SK-N-SH (cell line): ENCODE results near the gene BAK1. TPM values are rescaled to one million over a fixed set of nuclear protein-coding genes. Genes with fewer than 3 reads are reported as not detected.
"Not testable (repeated sequence)": the region's sequence is repeated elsewhere in the genome, so short reads cannot be mapped to it uniquely, and the experiment has no call there.

Experiments used
- CTCF ChIA-PET: fragments of 300-600, 350-600 bp; formaldehyde crosslinking; extraction: SDS; loops from one replicate; lab custom pipeline; 2021; lab: Yijun Ruan, JAX
- POLR2A ChIA-PET: fragments of 350-600 bp; sonication (Branson Sonifier 250); formaldehyde crosslinking; extraction: SDS; loops from one replicate; lab custom pipeline; 2020; ENCODE audit warnings: antibody characterized with exemption, inconsistent platforms; lab: Yijun Ruan, JAX
- DNase-seq: peaks from one replicate; pipeline ENCODE4 v3.0.0; 2012
- H2AFZ ChIP-seq: fragments of 200-600 bp; sonication (generic); 2 replicates; pipeline ENCODE4 v1.8.1; 2016; ENCODE audit warnings: antibody characterized with exemption, mild to moderate bottlenecking, low read depth
- H3F3A ChIP-seq: fragments of 200-600 bp; sonication (generic); replicated peaks from 2 replicates; pipeline ENCODE3; 2016; ENCODE audit warnings: antibody characterized with exemption, mild to moderate bottlenecking; ENCODE audit not compliant: insufficient read depth
- H3K27ac ChIP-seq, 2 experiments: fragments of 200-500 bp in 1 of 2; fragments of 200-600 bp in 1 of 2; sonication (Bioruptor generic) in 1 of 2; sonication (generic), shearing (Covaris generic) in 1 of 2; 2 replicates each; pipeline versions ENCODE4 v1.5.1 to v1.6.1; 2014 to 2016; ENCODE audit warnings: low read depth in 2 of 2, inconsistent platforms in 1 of 2, low read length in 1 of 2, mild to moderate bottlenecking in 1 of 2, mixed read lengths in 1 of 2
- H3K27me3 ChIP-seq: fragments of 200-600 bp; sonication (generic), shearing (Covaris generic); 2 replicates; pipeline ENCODE4 v1.6.1; 2016; ENCODE audit warnings: mixed run types; ENCODE audit not compliant: insufficient read depth
- H3K36me3 ChIP-seq, 2 experiments: fragments of 200-500 bp in 1 of 2; fragments of 200-600 bp in 1 of 2; sonication (Bioruptor generic) in 1 of 2; sonication (generic) in 1 of 2; replicated peaks in 1 of 2; 2 replicates each; pipeline versions ENCODE3 to v1.5.1; 2014 to 2016; ENCODE audit warnings: low read length in 1 of 2, mild to moderate bottlenecking in 1 of 2; ENCODE audit not compliant: insufficient read depth in 2 of 2, control insufficient read depth in 1 of 2
- H3K4me1 ChIP-seq, 2 experiments: fragments of 200-500 bp in 1 of 2; fragments of 200-600 bp in 1 of 2; sonication (Bioruptor generic) in 1 of 2; sonication (generic), shearing (Covaris generic) in 1 of 2; 2 replicates each; pipeline versions ENCODE4 v1.5.1 to v1.6.1; 2014 to 2016; ENCODE audit warnings: low read depth in 1 of 2, low read length in 1 of 2, mixed run types in 1 of 2; ENCODE audit not compliant: insufficient read depth in 2 of 2, control insufficient read depth in 1 of 2
- H3K4me2 ChIP-seq: fragments of 200-600 bp; sonication (generic), shearing (Covaris generic); 2 replicates; pipeline ENCODE4 v1.6.1; 2017; ENCODE audit warnings: mixed run types
- H3K4me3 ChIP-seq, 2 experiments: fragments of 200-500 bp in 1 of 2; fragments of 200-600 bp in 1 of 2; sonication (Bioruptor generic) in 1 of 2; sonication (generic), shearing (Covaris generic) in 1 of 2; 2 replicates each; pipeline versions ENCODE4 v1.5.1 to v1.8.1; 2014 to 2016; ENCODE audit warnings: low read depth in 2 of 2, inconsistent platforms in 1 of 2, low read length in 1 of 2, mild to moderate bottlenecking in 1 of 2, mixed read lengths in 1 of 2, moderate library complexity in 1 of 2
- H3K79me2 ChIP-seq: fragments of 200-600 bp; sonication (generic); 2 replicates; pipeline ENCODE4 v1.8.1; 2017; ENCODE audit warnings: mild to moderate bottlenecking; ENCODE audit not compliant: insufficient read depth
- H3K9ac ChIP-seq: fragments of 200-600 bp; sonication (generic); 2 replicates; pipeline ENCODE4 v1.6.1; 2017; ENCODE audit warnings: mixed run types
- H3K9me2 ChIP-seq: fragments of 200-600 bp; sonication (generic); 2 replicates; pipeline ENCODE4 v1.6.1; 2017; ENCODE audit warnings: mixed run types
- H3K9me3 ChIP-seq: fragments of 200-600 bp; sonication (generic); 2 replicates; pipeline ENCODE4 v1.6.1; 2017; ENCODE audit warnings: mixed run types, mild to moderate bottlenecking, moderate library complexity
- H4K20me1 ChIP-seq: fragments of 200-600 bp; sonication (generic); 2 replicates; pipeline ENCODE4 v1.6.1; 2017; ENCODE audit warnings: mild to moderate bottlenecking, mixed run types; ENCODE audit not compliant: insufficient read depth
- ELF1 ChIP-seq: IDR thresholded peaks from 2 replicates; pipeline ENCODE4 v1.4.0; 2012
- EP300 ChIP-seq, 2 experiments: IDR thresholded peaks; 2 replicates each; pipeline versions ENCODE4 v1.4.0 to v1.6.1; 2012; ENCODE audit warnings: borderline replicate concordance in 1 of 2, low read depth in 1 of 2, low read length in 1 of 2
- FOXM1 ChIP-seq: IDR thresholded peaks from 2 replicates; pipeline ENCODE4 v1.4.0; 2012; ENCODE audit warnings: low read depth, mild to moderate bottlenecking
- GABPA ChIP-seq: IDR thresholded peaks from 2 replicates; pipeline ENCODE4 v1.4.0; 2012; ENCODE audit warnings: low read depth, mild to moderate bottlenecking
- GATA2 ChIP-seq: sonication (generic); formaldehyde crosslinking; IDR thresholded peaks from 2 replicates; pipeline ENCODE4 v1.5.0; 2020; ENCODE audit warnings: mild to moderate bottlenecking, missing genetic modification reagents
- MEF2A ChIP-seq: IDR thresholded peaks from 2 replicates; pipeline ENCODE4 v1.4.0; 2012; ENCODE audit warnings: low read depth, borderline replicate concordance
- NFIC ChIP-seq: IDR thresholded peaks from 2 replicates; pipeline ENCODE4 v1.4.0; 2012; ENCODE audit warnings: borderline replicate concordance
- POLR2AphosphoS5 ChIP-seq: IDR thresholded peaks from 2 replicates; pipeline ENCODE4 v1.6.1; 2012; ENCODE audit warnings: low read depth, low read length
- RAD21 ChIP-seq: IDR thresholded peaks from 2 replicates; pipeline ENCODE4 v1.6.1; 2012; ENCODE audit warnings: mild to moderate bottlenecking, low read length
- RXRA ChIP-seq: IDR thresholded peaks from 2 replicates; pipeline ENCODE4 v1.4.0; 2012; ENCODE audit warnings: low read depth, mild to moderate bottlenecking, borderline replicate concordance
- TCF12 ChIP-seq: IDR thresholded peaks from 2 replicates; pipeline ENCODE4 v1.4.0; 2012
- YY1 ChIP-seq: IDR thresholded peaks from 2 replicates; pipeline ENCODE4 v1.4.0; 2012; ENCODE audit warnings: low read depth, mild to moderate bottlenecking
- WGBS: methylation state at CpG from one replicate; pipeline ENCODE4 v1.1.6; 2017; ENCODE audit warnings: low lambda C conversion rate; 5-methylcytosine and 5-hydroxymethylcytosine counted together
- polyA plus RNA-seq, 3 experiments: library from polyadenylated mRNA; depleted of rRNA; stranded (reverse); fragments of >200 nt; gene quantifications; 2 replicates each; pipeline ENCODE4 v1.2.3, GENCODE V29; 2012
- TF ChIP-seq, protein P1 (sequence below): fragments of 200-600 bp; sonication (generic); IDR thresholded peaks from 2 replicates; pipeline ENCODE4 v1.6.1; 2017; ENCODE audit warnings: antibody characterized with exemption, mild to moderate bottlenecking, moderate library complexity
- TF ChIP-seq, protein P2 (sequence below): fragments of 150-350 bp; IDR thresholded peaks from 2 replicates; pipeline ENCODE4 v1.6.1; 2017; ENCODE audit warnings: antibody characterized with exemption, low read length, low read depth, borderline replicate concordance
- TF ChIP-seq, protein P3 (sequence below): fragments of 150-350 bp; IDR thresholded peaks from 2 replicates; pipeline ENCODE4 v1.6.1; 2016; ENCODE audit warnings: mild to moderate bottlenecking, low read depth, low read length
- TF ChIP-seq, protein P4 (sequence below): IDR thresholded peaks from 2 replicates; pipeline ENCODE4; 2012

Gene BAK1
- polyA plus RNA-seq, 1 of the 3 experiments (the other 2 are of a cell fraction): 15.4 TPM

DNA sequence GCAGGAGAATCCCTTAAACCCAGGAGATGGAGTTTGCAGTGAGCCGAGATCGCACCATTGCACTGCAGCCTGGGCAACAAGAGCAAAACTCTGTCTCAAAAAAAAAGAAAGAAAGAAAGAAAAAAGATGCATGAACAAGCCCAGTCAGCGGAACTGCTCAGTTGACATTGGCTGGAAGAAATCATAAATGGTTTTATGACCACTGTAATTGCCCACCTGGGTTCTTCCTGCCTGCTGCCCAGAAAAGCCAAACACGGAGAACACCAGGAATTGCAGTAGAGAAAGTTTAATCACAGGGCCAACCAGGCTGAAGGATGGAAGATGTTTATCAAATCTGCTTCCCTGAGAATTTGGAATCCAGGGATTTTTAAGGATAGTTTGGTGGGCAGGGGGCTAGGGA, 22.7 kb downstream of the BAK1 start (continued):
- TF ChIP-seq GABPA: no peak

DNA sequence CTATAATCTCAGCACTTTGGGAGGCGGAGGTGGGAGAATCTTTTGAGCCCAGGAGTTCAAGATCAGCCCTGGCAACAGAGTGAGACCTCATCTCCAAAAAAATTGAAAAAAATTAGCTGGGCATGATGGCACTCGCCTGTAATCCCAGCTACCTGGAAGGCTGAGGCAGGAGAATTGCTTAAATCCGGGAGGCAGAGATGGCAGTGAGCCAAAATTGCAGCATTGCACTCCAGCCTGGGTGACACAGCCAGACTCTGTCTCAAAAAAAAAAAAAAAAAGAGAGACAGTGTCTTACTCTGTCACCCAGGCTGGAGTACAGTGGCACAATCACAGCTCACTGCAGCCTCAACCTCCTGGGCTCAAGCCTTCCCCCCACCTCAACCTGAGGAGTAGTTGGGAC, 27.2 kb downstream of the BAK1 start:
- H3K36me3 ChIP-seq, DNase-seq, POLR2A ChIA-PET, H3K27me3 ChIP-seq, H3K9me2 ChIP-seq, H3K4me2 ChIP-seq, H3K9me3 ChIP-seq, H3K4me3 ChIP-seq, H4K20me1 ChIP-seq, H3K4me1 ChIP-seq, H3K27ac ChIP-seq, H3K79me2 ChIP-seq, H2AFZ ChIP-seq, H3F3A ChIP-seq, H3K9ac ChIP-seq: not testable (repeated sequence)
- CTCF ChIA-PET: interaction anchor here (0.9 to 1.0 kb wide), 2 partner anchors 150 to 191 kb away, joined by 3 read pairs; no protein-coding TSS in a partner anchor
- WGBS: 44% methylated on average over 3 of the region's 3 CpGs

DNA sequence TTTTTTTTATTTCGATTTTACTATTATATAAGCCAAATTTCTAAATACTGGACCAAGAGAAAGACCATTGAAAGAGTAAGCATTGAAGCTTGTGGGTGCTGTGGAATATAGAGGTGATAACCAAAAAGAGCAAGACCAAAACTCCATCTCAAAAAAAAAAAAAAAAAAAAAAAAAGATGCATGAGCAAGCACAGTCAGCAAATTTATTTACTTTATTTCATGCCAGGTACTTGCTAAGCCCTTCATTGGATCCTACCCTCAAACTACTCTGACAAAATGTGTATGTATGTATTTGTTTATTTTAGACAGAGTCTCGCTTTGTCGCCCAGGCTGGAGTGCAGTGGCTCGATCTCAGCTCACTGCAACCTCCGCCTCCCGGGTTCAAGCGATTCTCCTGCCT, 27.8 kb downstream of the BAK1 start:
- no peaks in the 10 kb centered on the region for H4K20me1 ChIP-seq
- H2AFZ ChIP-seq: no peak overlapping the region
- no peaks in the 10 kb centered on the region for H3K9me2 ChIP-seq
- H3K36me3 ChIP-seq: no peaks in the 10 kb centered on the region
- TF ChIP-seq TCF12: no peak
- no peak for TF ChIP-seq POLR2AphosphoS5
- no peak for TF ChIP-seq GATA2 (CRISPR knock-in tag)
- TF ChIP-seq ELF1: no peak
- no peak for TF ChIP-seq YY1
- peaks cover 0 to 3% of the 10 kb centered on the region in 2 experiments; a peak in 1 of 4 replicates for H3K4me1 ChIP-seq
- H3K9me3 ChIP-seq: no peaks in the 10 kb centered on the region
- ChIA-PET POLR2A (no interaction called here), CTCF (interaction anchor here (0.6 kb wide), 1 partner anchor 8 kb away, joined by 4 read pairs; no protein-coding TSS in a partner anchor)
- no peak for DNase-seq
- H3K27ac ChIP-seq: no peak overlapping the region
- no peaks in the 10 kb centered on the region for H3K79me2 ChIP-seq
- H3F3A ChIP-seq: no peaks in the 10 kb centered on the region
- no peak overlapping the region for H3K9ac ChIP-seq
- no peak overlapping the region for H3K4me2 ChIP-seq
- H3K27me3 ChIP-seq: no peaks in the 10 kb centered on the region
- H3K4me3 ChIP-seq: no peak overlapping the region
- 82% methylated on average over 7 of the region's 7 CpGs for WGBS

DNA sequence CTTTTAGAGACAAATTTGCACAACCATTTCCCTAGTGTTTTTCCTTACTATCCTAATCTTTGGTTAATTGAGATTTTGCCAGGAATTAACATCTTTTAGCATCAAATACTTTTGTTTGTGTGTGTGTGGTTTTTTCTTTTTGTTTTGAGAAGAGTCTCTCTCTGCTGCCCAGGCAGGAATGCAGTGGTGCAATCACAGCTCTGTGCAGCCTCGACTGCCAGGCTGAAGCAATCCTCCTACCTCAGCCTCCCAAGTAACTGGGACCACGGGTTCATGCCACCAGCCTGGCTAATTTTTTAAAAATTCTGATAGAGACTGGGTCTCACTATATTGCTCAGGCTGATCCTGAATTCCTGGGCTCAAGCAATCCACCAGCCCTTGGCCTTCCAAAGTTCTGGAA, 28.5 kb downstream of the BAK1 start:
- TF ChIP-seq POLR2AphosphoS5 (no peak), MEF2A (no peak), FOXM1 (no peak), ELF1 (no peak), GABPA (no peak), RAD21 (no peak), NFIC (no peak), EP300 (IDR thresholded peaks at IDR 0.05; ENCODE audit: borderline replicate concordance in 1 of 2, low read depth in 1 of 2, low read length in 1 of 2) (no peak), RXRA (no peak)
- TF ChIP-seq, protein P1, sequence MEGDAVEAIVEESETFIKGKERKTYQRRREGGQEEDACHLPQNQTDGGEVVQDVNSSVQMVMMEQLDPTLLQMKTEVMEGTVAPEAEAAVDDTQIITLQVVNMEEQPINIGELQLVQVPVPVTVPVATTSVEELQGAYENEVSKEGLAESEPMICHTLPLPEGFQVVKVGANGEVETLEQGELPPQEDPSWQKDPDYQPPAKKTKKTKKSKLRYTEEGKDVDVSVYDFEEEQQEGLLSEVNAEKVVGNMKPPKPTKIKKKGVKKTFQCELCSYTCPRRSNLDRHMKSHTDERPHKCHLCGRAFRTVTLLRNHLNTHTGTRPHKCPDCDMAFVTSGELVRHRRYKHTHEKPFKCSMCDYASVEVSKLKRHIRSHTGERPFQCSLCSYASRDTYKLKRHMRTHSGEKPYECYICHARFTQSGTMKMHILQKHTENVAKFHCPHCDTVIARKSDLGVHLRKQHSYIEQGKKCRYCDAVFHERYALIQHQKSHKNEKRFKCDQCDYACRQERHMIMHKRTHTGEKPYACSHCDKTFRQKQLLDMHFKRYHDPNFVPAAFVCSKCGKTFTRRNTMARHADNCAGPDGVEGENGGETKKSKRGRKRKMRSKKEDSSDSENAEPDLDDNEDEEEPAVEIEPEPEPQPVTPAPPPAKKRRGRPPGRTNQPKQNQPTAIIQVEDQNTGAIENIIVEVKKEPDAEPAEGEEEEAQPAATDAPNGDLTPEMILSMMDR: no peak
- TF ChIP-seq, protein P2, sequence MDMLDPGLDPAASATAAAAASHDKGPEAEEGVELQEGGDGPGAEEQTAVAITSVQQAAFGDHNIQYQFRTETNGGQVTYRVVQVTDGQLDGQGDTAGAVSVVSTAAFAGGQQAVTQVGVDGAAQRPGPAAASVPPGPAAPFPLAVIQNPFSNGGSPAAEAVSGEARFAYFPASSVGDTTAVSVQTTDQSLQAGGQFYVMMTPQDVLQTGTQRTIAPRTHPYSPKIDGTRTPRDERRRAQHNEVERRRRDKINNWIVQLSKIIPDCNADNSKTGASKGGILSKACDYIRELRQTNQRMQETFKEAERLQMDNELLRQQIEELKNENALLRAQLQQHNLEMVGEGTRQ: no peak
- TF ChIP-seq, protein P3, sequence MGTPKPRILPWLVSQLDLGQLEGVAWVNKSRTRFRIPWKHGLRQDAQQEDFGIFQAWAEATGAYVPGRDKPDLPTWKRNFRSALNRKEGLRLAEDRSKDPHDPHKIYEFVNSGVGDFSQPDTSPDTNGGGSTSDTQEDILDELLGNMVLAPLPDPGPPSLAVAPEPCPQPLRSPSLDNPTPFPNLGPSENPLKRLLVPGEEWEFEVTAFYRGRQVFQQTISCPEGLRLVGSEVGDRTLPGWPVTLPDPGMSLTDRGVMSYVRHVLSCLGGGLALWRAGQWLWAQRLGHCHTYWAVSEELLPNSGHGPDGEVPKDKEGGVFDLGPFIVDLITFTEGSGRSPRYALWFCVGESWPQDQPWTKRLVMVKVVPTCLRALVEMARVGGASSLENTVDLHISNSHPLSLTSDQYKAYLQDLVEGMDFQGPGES: no peak
- TF ChIP-seq, protein P4, sequence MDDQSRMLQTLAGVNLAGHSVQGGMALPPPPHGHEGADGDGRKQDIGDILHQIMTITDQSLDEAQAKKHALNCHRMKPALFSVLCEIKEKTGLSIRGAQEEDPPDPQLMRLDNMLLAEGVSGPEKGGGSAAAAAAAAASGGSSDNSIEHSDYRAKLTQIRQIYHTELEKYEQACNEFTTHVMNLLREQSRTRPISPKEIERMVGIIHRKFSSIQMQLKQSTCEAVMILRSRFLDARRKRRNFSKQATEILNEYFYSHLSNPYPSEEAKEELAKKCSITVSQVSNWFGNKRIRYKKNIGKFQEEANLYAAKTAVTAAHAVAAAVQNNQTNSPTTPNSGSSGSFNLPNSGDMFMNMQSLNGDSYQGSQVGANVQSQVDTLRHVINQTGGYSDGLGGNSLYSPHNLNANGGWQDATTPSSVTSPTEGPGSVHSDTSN: no peak
- no peaks in the 10 kb centered on the region for H4K20me1 ChIP-seq
- POLR2A ChIA-PET: no interaction called here

More for the DNA sequence above, 28.5 kb downstream of the BAK1 start:
- CTCF ChIA-PET: interaction anchor here (0.6 kb wide), 1 partner anchor 9 kb away, joined by 4 read pairs; no protein-coding TSS in a partner anchor
- no peak overlapping the region for H3K9ac ChIP-seq
- no peaks in the 10 kb centered on the region for H3K9me2 ChIP-seq
- no peak overlapping the region for H3K27ac ChIP-seq
- WGBS: 18% methylated on average over 2 of the region's 2 CpGs
- H3K4me1 ChIP-seq: peaks cover 0 to 4% of the 10 kb centered on the region in 2 experiments; a peak in 1 of 4 replicates
- no peaks in the 10 kb centered on the region for H3F3A ChIP-seq
- no peak overlapping the region for H2AFZ ChIP-seq
- no peaks in the 10 kb centered on the region for H3K36me3 ChIP-seq
- H3K9me3 ChIP-seq: no peaks in the 10 kb centered on the region
- no peak for DNase-seq
- H3K4me2 ChIP-seq: no peak overlapping the region
- H3K27me3 ChIP-seq: no peaks in the 10 kb centered on the region
- no peak overlapping the region for H3K4me3 ChIP-seq
- no peaks in the 10 kb centered on the region for H3K79me2 ChIP-seq
